Measurements from ENCODE around the gene CAP1.

Gene CAP1

DNA sequence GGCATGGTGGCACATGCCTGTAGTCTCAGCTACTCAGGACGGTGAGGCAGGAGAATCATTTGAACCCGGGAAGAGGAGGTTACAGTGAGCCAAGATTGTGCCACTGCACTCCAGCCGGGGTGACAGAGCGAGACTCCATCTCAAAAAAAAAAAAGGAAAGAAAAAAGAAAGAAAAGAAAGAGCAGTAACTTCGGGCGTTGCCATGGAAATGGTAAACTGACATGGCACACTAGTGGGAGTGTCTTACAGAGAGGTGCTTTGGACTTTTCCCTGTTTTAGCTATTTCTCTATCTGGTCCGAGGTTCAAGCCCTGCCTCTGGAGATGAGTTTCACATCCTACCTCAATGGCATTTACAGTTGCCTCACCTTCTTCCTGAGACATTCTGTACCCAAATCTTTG is 79.6 kb downstream of the CAP1 start:
- in situ Hi-C loops (cut with HindIII; ENCODE audit: low sequenced_read_pairs), result no loop called here
- TF ChIP-seq CTCF (IDR thresholded peaks at IDR 0.05; ENCODE audit: low read depth, low read length, missing control alignments), result no peak
- no peak overlapping the region for H3K4me3 ChIP-seq (ENCODE audit: low read depth, low read length)
- DNase-seq (ENCODE audit: low read depth), result no peak
